Measurements from ENCODE around the gene RGS3.

GRCh38 chr9:113465599-113466140 lies 2.1 kb downstream of the RGS3 start:
- TF ChIP-seq SIN3A (IDR thresholded peaks at IDR 0.05; ENCODE audit: borderline replicate concordance, low read depth, low read length) = no peak
- no peak for TF ChIP-seq RAD21 (IDR thresholded peaks at IDR 0.05; ENCODE audit: low read length)
- TF ChIP-seq CTCF (IDR thresholded peaks at IDR 0.05) = no peak
- no peak for TF ChIP-seq TEAD4 (IDR thresholded peaks at IDR 0.05; ENCODE audit: borderline replicate concordance, insufficient read depth)
